ENCODE measurements around the gene URI1.

DNA sequence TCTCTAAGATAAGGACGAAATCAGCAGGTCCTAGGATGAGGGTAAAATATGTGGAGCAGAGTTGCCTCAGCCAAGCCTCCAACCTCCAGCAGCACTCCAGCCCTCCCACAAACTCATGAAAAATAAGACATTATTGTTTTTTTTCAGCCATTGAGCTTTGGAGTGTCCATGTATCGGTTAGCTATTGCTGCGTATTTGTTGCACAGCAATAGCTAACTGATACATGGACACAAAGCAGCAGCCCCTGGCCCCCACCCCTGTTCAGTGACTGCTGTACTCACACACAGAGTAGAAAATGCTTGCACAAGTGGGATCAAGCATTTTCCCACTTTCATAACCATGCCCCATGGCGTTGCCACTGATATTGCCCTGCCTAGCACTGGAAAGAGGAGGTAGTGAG lies 19.1 kb upstream of the URI1 start:
- no peak for TF ChIP-seq EZH2 (IDR thresholded peaks at IDR 0.05; ENCODE audit: low read length)
- TF ChIP-seq, protein P1, sequence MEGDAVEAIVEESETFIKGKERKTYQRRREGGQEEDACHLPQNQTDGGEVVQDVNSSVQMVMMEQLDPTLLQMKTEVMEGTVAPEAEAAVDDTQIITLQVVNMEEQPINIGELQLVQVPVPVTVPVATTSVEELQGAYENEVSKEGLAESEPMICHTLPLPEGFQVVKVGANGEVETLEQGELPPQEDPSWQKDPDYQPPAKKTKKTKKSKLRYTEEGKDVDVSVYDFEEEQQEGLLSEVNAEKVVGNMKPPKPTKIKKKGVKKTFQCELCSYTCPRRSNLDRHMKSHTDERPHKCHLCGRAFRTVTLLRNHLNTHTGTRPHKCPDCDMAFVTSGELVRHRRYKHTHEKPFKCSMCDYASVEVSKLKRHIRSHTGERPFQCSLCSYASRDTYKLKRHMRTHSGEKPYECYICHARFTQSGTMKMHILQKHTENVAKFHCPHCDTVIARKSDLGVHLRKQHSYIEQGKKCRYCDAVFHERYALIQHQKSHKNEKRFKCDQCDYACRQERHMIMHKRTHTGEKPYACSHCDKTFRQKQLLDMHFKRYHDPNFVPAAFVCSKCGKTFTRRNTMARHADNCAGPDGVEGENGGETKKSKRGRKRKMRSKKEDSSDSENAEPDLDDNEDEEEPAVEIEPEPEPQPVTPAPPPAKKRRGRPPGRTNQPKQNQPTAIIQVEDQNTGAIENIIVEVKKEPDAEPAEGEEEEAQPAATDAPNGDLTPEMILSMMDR (optimal IDR thresholded peaks at IDR 0.05 in 1 of 3, IDR thresholded peaks at IDR 0.05 in 1 of 3, conservative IDR thresholded peaks at IDR 0.05 in 1 of 3; ENCODE audit: extremely low read depth in 1 of 3, insufficient read depth in 2 of 3, low read length in 3 of 3) = no peak

Measured in keratinocyte (primary cell).